ENCODE measurements around the gene MTRR.

Gene MTRR

DNA sequence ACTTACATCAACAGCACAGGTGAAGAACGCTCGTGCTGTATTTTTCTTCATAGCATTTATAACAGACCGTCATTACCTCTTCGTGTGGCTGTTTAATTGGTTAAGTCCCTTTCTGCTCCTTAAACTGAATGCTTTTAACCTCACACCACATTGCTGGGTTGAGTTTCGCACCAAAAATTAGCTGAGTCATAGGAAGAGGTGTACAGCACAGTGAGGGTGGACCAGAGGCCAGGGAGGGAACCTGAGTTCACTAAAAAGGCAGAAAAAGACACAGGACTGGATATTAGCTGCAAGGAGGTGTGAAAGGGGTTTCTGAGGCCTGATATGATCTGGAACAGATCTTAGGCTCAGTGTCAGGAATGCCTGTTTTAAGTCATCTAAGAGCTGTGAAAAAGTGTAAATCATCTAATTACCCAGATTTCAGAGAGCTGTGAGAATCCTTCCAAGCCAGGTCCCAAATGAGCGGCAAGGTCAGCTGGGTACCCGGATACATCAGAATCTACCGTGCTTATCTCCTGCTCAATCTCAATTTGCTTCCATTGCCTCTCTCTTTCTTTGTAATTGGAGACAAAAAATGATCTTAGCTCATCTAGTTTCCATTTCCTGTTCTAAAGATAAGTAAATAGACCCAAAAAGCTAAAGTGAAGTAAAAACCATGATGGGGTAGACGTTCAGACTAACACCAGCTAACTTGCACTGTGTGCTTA, 10.9 kb upstream of the MTRR start:
- DNase-seq = no peak

DNA sequence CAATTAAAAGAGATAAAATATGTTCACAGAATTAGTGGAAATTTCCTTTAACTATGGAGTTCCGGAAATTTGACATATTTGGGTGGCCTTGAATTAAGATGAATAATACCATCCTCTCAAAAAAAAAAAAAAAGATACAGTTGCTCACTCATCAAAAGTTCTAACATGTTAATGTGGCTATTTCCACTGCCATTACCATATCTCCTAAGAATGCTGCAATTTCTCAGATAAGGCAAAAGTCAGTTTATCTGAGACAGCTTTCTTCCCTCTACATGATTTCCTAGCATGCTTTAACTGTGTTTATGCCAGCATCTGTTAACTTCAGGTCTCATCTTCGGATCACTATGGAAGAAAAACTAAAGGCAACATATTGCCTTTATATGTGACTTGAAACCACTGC, 2.8 kb upstream of the MTRR start:
- DNase-seq = no peak

DNA sequence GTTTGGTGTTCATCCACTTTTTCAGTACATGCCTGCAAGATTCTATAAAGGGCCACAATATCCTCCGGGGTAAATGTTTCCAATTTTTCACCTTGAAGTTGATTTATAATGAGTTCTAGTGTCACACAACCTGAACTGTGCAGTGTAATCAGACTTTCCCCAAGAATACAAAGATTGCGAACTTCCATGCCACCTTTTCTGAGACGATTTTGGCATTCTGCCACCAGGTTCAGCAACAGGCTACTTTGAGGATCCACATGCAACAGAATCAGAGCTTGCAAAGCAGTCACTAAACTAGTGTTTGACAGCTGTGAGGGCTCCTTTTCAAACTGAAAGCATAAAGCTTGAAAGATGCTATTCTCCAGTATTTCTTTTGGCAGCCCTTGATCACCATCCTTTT, 1.7 kb upstream of the MTRR start:
- DNase-seq = no peak

DNA sequence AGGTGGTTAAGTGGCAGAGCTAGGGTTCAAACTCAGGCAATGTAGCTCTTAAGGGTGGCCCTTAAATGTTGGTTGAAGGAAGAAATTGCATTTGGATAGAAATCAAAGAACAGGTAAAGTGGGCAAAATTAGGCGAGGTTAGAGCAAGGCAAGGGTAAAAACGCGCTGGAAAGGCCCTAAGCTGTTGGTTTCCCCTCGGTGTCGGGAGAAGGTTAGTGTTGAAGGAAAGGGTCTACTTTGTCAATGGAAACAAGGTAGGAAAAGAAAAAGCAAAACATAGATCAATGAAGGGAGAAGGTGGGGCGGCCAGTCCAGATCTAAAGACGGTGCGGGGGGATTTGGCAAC, 548 bp upstream of the MTRR start:
- no peak for DNase-seq

DNA sequence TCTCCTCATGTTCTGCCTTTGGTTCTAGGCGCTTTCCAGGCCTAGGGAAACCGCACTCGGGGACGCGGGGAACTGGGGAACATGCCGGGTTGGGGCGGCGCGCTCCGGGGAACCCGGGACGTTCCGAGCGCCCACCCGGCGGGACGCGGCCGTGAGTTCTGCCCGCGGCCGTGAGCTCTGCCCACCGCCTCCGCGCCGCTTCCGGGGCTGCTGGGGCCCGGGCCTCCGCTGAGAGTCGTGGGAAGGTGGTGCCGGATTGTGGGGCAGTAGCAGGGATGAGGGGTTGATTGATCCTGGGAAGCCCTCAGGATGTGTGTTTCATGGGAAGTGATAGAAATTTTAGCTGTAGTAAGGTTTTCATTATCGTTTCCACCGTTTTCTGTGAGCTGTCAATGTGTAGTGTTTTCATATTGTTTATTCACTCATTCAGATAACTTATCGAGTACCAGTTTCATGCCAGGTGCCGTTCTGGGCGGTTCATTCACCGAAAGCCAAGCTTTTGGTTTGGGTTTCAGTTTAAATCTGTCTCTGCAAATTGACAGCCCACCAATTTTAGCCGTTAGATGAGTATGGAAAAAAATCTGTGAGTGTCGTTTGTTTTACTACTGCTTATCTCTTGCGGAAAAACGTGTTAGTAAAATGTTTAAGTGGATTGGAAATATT, 657 bp downstream of the MTRR start:
- DNase-seq = peak; percentile 18

DNA sequence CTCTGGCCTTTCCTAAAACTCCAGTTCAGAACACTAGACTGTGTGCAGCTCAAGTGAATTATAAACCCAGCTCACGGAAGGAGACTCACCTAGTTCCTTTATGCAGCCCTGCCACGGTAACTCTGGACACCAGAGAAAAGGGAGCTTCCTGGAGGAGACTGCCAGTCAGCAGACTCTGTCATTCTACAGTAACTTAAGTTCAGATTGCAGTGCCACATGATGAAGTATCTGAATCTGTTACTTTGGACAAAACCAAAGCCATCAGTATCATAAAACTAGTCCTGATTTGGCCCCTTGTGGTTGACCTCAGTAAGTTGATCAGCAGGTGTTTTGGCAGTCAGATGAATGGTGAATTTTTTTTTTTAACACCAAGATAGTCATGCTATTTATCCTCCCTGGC, 2.7 kb downstream of the MTRR start:
- DNase-seq = no peak

DNA sequence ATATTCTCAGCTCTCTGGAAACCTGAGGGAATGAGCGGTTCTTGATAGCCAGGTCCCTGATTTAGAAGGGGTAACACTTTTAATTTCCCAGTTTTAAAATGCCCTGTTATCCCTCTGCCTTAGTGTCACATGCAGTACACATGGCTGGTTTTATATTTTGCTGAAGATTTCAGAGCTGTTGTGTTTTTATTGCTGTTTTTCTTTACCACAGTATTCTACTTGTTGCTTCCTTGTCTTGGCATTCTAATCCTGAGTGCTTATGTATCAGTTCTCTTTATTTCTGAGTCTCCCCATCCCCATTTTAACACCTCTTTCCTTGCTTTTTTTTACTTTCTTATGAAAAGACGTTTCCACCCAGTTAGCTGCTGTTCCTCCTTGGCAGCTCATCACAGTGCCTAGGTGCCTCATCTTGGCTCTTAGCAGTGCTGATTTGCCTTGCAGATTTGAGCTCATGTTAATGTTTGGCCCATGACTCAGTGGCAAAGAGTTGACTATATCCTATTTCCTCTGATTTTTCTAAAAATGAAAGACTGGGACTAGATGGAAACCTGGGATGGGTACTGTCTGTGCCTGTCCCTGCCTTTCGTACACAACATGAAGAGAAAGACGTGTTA, 3.7 kb downstream of the MTRR start:
- no peak for DNase-seq

DNA sequence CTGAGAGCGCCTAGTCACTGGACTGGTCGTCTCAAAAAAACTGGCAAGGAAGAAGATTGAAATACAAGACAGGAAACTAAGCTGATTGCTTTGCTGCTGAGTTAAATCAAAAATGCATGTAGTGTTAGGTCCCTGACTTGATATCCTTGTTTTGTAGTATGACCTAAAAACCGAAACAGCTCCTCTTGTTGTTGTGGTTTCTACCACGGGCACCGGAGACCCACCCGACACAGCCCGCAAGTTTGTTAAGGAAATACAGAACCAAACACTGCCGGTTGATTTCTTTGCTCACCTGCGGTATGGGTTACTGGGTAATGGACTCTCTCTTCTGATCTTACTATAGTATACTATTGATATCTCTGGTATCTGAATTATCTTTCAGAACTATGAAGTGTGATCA, 4.3 kb downstream of the MTRR start:
- DNase-seq = no peak

DNA sequence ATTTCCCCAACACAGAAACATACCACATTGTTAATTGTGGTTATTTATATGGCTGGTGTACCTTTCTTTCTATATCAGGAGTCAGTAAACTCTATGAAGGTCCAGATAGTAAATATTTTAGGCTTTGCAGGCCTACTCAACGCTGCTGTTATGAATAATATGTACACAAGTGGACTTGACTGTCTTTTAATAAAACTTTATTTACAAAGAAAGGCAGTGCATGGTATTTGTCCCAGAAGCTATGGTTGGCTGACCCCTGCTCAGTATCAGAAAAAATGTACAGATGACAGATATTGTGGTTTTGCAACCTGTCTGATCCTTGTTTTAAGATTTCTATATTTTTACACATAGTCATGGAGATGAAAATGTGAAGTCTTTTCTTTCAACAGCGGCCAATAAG, 5.7 kb downstream of the MTRR start:
- no peak for DNase-seq

DNA sequence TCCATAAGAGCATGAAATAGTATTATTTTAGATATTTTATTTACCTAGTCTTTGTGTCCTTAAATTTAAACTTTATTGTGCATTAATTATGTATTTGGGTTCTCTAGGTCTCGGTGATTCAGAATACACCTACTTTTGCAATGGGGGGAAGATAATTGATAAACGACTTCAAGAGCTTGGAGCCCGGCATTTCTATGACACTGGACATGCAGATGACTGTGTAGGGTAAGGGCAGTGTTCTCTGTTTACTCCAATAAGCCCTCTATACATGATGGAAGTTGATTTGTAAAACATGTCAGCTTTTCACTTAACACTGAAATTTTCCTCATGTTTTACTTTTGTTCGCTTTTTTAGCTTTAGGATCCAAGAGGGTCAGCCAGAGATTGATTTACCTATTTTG, 6.2 kb downstream of the MTRR start:
- no peak for DNase-seq

DNA sequence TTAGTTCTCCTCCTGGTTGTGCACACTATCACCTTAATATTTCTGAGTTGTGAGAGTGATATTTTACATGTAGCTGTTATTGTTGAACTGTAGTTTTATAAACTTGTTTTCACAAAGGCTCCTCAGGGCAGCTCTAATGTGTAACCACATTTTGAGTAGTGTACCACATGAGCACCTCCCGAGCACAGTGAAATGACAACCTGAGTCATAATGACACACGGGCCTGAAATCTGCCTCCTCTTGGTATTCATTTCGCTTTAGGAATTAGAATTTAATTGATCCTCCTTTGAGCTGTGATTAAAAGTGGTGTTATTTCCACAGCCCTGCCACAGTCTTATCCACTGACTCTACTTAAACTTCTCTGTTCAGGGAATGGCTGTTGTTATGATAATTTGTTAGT, 7.9 kb downstream of the MTRR start:
- DNase-seq = no peak

DNA sequence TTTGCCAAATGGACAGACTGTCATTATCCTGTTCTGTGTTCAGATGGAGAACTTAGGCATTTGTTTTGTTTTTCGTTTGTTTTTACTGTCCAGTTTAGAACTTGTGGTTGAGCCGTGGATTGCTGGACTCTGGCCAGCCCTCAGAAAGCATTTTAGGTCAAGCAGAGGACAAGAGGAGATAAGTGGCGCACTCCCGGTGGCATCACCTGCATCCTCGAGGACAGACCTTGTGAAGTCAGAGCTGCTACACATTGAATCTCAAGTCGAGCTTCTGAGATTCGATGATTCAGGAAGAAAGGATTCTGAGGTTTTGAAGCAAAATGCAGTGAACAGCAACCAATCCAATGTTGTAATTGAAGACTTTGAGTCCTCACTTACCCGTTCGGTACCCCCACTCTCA, 8.9 kb downstream of the MTRR start:
- DNase-seq = no peak

DNA sequence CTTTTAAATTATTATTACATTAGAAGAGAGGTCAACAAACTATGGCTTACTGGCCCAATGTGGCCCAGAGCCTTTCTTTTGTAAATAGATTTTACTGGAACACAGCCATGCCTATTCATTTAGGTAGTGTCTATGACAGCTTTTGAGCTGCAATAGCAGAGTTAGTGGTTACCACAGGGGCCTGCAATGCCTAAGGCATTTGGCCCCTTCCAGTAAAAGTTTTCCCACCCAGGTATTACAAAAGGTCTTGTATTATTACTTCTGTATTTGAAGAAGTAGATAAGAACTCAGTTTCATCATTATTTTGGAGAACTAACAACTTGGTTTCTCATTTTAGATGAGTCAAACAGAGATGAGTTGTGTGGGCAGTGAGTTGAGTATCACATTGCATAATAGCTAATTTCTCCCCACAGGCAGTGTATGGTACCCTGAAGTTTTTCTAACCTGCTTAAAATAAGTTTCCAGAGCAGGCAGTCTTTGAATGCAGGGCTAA, 9.5 kb downstream of the MTRR start:
- DNase-seq = no peak

DNA sequence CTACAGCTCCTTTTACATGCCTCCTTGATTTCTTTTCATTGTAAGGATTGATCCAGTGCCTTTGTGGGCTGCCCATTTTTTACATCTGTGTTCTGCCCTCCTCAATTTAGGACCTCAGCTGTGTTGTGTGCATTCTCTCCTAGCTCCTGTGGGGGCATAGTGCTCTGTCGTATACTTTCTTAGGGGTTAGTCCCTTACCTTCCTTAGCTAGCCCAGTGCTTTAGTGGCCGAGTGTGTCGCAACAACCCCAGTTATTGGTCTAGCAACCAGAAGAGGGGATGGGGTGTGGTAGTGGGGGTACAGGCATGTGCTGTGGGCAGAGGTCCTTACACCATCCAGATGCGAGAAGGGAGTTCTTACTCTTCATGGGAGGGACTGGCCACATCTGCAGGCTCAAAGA, 12.1 kb downstream of the MTRR start:
- no peak for DNase-seq

DNA sequence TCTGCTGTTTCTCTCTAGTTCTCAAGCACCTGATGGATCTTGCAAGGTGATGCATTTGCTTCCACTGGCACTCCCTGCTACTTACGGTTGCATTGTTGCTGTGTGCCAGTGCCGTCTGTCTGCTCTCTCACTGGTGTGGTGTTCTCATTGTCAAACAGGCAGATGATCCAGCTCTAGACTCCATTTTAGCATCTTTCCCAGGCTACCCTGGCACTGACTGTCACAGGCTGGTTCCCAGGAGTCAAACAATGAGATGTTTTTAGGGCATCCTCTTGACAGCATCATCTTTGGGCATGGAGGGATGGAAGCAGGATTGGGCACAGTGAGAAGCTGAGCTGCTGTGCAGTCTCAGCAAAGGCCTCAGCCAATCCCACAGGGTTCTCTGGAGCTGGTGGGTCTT, 12.9 kb downstream of the MTRR start:
- no peak for DNase-seq

DNA sequence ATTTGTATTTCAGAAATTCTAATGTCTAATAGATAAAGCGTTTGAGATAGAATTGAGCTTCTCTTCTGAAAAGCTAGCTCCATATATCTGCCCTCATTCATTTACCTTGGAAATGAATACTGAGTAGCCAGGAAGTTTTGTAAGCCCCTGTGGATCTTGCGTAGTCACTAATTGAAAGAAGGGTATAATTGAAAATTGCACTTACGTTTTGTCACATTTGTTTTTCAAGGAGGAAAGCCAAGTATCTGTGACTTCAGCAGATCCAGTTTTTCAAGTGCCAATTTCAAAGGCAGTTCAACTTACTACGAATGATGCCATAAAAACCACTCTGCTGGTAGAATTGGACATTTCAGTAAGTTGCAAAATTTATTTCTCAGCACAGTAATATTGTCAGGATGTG, 14.0 kb downstream of the MTRR start:
- DNase-seq = no peak

DNA sequence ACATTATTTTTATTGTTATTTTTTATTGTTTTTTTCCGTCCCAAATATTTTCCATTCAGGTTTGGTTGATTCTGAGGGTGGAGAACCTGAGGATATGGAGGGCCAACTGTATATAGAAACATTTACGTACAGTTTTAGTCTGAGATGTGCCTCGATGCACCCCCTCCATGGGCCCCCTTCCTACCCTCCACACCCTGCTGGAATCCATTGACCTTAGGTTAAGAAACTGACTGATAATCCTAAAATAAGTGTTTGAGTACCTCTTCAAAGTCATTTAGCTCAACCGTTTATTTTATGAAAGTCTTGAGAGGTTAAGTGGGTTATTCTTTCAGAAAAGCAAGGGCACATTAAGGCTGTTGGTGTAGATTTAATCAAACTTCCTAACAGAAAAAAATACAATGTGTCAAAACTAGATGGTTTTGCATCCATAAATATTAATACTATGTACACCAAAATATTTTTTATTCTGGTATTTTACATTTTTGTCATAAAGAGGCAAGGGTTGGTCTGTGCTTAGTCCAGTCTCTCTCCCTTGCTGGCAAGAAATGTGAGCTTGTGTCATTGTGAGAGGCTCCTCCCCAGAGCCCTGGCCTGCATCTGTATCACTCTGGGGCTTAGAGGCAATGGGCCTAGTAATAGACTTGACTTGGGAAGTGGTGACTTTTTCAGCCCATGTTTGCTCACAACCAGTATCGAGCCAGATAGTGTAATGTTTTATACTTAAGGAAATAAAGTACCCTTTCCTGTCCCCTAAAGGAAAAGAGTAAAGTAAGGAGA, 15.7 kb downstream of the MTRR start:
- no peak for DNase-seq

DNA sequence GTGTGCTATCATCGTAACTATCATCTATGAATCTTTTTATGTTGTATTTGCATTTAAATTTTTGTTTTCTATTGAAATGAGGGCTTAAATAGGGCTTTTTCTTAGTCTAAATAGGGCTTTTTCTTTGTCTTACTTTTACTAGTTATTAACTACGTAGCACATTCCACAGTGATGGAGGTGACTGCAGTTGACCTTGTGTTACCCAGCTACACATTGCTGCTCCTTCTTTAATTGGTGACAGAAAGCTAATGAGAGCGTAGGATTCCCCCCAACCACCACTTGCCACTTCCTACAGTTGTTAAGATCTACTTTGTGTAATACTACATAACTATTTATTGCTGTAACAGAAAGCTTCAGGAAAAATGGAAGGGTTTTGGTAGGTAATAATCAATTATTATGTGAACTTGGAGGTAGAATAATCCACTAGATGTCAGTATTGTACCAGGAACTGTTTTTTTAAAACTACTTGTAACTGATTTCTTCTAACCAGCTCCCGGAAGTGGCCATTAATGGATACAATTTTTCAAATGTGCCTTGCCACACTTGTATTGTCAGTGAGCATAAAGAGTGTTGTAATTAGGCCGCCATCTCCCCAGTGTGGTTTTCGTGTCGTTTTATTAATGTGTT, 18.0 kb downstream of the MTRR start:
- no peak for DNase-seq

DNA sequence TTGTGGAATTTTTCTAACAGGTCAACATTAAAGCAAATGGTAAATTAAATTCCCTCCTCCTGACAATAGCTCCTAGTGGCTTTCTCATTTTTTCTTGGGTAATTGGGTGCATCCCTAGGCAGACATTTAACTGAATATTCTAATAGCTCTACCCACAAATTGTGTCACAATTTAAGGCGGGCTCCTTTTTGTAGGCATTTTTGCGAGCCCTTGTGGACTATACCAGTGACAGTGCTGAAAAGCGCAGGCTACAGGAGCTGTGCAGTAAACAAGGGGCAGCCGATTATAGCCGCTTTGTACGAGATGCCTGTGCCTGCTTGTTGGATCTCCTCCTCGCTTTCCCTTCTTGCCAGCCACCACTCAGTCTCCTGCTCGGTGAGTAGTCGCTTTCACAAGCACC, 20.0 kb downstream of the MTRR start:
- DNase-seq = no peak

DNA sequence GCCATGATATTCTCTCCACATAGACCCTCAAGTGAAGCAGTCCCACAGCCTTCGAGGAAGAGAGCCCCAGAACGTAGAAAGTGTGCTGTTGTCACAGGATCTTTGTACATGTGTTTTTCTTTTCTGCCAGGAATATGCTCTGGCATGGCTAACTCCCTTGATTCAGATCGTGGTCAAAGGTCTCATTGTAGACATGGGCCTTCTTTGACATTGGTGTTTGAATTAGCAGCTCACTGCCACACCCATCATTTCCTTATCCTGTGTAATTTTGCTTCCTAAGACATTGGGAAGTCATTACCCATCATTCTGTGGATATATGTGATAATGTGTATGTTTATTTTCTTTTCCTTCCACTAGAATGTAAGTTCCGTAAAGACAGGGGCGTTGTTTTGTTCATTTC, 25.5 kb downstream of the MTRR start:
- DNase-seq = no peak

DNA sequence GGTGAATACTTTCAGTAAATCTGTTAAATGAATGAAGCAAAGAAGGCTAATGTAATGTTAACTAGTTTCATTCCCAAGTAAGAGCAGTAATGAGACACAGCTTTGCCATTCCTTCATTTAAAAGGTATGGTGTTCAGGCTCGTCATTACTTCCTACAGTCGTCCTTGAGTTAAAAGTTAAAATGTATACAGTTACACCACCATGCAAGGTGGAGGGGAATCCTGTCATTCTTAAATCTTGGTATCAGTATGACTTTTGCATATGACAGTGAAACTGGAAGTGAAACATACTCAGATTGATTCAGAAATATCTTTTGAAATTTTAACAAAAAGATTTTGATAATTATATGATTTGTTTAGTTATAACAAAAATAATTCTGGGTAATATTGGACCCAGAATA, 25.9 kb downstream of the MTRR start:
- no peak for DNase-seq

DNA sequence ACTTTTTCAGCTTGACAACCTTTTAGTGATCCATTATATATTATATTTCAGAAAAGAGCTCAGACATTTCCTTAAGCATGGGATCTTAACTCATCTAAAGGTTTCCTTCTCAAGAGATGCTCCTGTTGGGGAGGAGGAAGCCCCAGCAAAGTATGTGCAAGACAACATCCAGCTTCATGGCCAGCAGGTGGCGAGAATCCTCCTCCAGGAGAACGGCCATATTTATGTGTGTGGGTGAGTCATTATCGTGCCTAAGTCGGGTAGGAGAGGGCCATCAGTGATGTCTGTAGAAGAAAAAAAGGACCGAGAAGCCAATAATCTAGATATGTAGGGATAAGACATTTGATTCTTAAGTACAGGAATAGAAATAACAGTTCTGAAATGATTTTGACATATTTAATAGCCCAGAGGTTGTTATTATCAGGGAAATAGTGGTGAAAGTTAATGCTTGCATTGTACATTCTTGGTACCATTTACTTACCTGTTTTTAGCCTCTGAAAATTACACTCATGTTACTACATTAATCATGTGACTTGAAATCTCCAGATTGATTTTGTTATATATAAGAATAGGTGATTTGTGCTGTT, 28.2 kb downstream of the MTRR start:
- DNase-seq = no peak

DNA sequence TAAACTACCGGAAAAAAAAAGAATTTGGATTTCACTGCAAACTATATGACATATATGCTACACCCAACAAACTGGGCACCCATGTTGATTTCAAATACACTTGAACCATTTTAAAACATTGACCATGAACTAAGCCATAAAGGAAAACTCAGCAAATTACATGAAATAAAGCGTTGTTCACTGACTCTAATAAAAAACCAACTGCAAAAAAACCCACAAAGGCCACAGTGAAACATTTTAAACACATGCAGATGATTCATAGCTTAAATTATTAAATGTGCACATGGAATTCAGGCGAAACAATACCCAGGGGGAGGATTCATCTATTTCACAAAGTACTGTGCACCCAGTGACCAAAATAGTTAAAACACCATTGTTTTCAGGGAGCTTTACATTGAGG, 33.3 kb downstream of the MTRR start:
- DNase-seq = no peak
